Measurements from ENCODE around the gene PHACTR1.
"Not testable (repeated sequence)": the region's sequence is repeated elsewhere in the genome, so short reads cannot be mapped to it uniquely, and the experiment has no call there.

The PHACTR1 gene

GRCh38 chr6:12716298-12716916 is at the start of gene PHACTR1:
Gene PHACTR1, plus strand, starts transcription at chr6:12716767.
- DNase-seq = no peak

DNA sequence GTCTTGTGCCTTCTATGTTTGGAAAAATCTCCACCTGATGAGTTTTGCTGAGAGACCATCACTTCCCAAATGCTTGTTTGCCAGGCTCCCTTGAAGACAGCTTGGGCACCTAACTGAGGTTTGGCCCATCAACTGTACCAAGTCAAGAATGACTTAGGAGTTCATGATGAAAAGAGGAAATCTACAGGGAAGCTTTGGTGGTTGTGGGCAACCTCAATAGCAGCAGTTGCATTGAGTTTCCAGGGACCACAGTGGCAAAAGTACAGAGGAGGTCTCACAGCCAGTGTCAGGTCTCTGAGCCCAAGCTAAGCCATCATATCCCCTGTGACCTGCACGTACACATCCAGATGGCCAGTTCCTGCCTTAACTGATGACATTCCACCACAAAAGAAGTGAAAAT is 49.7 kb upstream of the PHACTR1 start:
- DNase-seq = no peak

GRCh38 chr6:12675931-12676330 is 40.6 kb upstream of the PHACTR1 start:
- DNase-seq = no peak

- DNase-seq = no peak
Observed at GRCh38 chr6:12679341-12679740, 37.2 kb upstream of the PHACTR1 start.

DNA sequence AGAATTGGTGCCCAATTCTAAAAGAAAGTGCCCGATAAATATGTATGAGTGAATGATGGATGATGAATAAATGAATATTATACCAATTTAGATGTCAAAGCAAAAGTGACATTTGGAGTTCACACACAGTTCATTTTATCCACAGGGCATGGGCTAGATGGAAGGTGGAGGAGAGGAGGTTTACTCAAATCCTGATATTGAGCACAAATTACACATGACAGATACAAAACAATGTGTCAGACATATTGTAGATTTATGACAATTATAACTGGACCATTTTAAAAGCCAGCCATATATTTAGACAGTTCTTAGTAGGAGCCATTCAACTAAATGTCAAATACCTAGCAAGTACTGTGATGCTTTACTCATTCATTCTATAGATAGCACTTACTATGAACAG is 23.4 kb upstream of the PHACTR1 start:
- no peak for DNase-seq

GRCh38 chr6:12698298-12698697 is 18.3 kb upstream of the PHACTR1 start:
- DNase-seq = no peak

GRCh38 chr6:12704946-12705345 is 11.6 kb upstream of the PHACTR1 start:
- DNase-seq = no peak

DNA sequence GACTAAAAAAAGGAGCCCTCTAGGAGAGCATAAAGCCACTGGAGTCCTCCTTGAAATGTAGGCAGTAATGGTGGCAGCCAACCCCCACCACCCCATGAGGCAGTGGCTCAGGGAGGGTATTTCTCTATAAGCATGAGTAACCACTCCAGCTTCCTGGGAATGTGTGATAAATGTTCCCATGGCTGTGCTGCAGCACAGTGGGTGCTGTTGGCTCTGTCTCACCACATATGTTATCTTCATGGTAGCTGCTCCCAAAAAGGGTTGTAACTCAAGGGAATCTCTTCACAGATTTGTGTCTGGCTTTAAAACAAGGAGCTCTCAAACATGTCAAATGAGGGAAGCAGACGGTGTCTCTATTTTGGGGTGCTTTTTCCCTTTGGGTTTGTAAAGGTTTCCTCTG is 7.5 kb upstream of the PHACTR1 start:
- no peak for DNase-seq

GRCh38 chr6:12709556-12710232 is 6.9 kb upstream of the PHACTR1 start:
- no peak for DNase-seq

GRCh38 chr6:12710921-12711320 is 5.6 kb upstream of the PHACTR1 start:
- no peak for DNase-seq

- no peak for DNase-seq
Observed at GRCh38 chr6:12714022-12714421, 2.5 kb upstream of the PHACTR1 start.

GRCh38 chr6:12715437-12715836 is 1.1 kb upstream of the PHACTR1 start:
- DNase-seq = no peak

GRCh38 chr6:12717356-12717755 is 789 bp downstream of the PHACTR1 start:
- no peak for DNase-seq

DNA sequence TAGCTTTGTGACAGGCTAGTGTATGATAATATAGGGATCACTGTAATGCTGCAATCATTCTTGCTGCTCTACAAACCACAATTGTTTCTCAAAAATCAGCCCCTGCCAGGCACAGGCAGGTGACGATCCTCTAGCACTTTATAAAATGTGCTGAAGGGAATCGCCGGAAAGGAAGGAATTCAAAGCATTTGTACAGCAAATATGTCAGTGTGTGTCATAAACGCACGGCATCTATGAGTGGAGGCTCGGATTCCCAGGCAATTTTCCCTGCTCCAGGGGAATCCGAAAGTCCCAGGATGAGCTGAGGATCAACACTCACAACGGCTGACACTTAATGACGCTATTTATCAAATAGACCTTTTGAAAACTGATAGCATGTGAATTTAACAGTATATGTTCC is 1.4 kb downstream of the PHACTR1 start:
- DNase-seq = no peak

DNA sequence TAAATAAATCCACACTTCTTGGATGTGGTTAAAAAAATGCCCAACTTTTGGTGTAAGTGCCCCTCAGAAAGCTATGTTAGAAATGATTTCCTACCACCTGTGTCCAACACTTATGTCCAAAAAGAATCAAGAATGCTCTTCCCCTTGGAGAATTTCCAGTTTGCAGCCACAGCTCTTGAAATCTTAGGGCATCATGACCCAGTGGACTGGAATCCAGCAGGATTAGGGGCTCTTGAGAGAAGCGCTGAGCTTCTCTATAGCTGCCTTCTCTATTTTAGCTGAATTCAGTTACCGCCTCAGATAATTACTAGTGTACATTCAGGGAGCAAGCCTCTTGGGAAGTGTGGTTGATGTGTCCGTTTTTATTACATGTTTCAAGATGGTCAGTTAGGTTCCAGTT is 2.5 kb downstream of the PHACTR1 start:
- DNase-seq = no peak

- DNase-seq = no peak
Observed at GRCh38 chr6:12720310-12720709, 3.7 kb downstream of the PHACTR1 start.

- no peak for DNase-seq
Observed at GRCh38 chr6:12725263-12725662, 8.7 kb downstream of the PHACTR1 start.

DNA sequence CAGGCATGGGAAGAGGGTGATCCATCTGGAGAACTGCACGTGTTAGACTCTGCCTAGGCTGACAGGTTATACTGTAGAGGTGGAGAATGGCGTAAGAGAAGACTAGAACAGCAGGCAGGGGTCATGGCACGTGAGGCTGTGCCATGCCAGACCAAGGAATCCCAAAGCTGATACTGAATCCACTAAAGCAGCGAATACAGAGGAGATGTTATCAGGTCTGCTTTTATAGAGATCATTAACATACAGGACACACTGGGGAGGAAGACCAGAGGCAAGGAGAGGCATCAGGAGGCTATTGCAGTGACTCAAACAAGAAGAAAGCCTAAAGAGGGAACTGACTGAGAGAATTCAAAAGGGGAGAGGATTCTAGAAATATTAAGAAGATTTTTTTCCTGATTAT is 12.9 kb downstream of the PHACTR1 start:
- DNase-seq = no peak

GRCh38 chr6:12730809-12731208 is 14.2 kb downstream of the PHACTR1 start:
- not testable (repeated sequence) for DNase-seq

- no peak for DNase-seq
Observed at GRCh38 chr6:12733876-12734275, 17.3 kb downstream of the PHACTR1 start.

- no peak for DNase-seq
Observed at GRCh38 chr6:12735786-12736185, 19.2 kb downstream of the PHACTR1 start.

DNA sequence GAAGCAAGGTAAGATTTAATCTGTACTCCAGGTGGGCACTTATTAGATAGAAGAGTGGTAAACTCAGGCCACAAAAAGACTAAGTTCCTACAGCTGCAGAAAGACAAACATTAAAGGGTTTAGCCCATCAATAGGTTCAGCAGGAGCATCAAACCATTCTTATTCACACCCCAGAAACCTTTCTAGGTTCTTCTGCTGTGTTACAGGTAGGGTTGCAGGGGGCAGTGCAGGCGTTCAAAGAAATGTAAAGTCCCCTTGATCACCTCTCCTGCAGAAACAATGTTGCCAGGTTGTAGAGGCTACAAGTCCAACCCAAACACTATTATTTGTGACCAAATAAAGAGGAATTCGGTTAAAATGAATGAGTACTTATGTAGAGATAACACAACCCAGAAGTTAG is 31.8 kb downstream of the PHACTR1 start:
- no peak for DNase-seq

- no peak for DNase-seq
Observed at GRCh38 chr6:12748815-12749521, 32.4 kb downstream of the PHACTR1 start.
